ENCODE data around the gene GSTK1.

Gene GSTK1

GRCh38 chr7:143290293-143290692 is 27.1 kb downstream of the GSTK1 start:
- in situ Hi-C loops (cut with MboI; ENCODE audit: low sequenced_read_pairs) = no loop called here

GRCh38 chr7:143292876-143293275 is 29.6 kb downstream of the GSTK1 start:
- in situ Hi-C loops (cut with MboI; ENCODE audit: low sequenced_read_pairs) = no loop called here

- in situ Hi-C loops (cut with MboI; ENCODE audit: low sequenced_read_pairs) = no loop called here
Observed at GRCh38 chr7:143295870-143296269, 32.6 kb downstream of the GSTK1 start.

GRCh38 chr7:143296686-143297085 is 33.4 kb downstream of the GSTK1 start:
- in situ Hi-C loops (cut with MboI; ENCODE audit: low sequenced_read_pairs) = no loop called here

GRCh38 chr7:143299346-143299745 is 36.1 kb downstream of the GSTK1 start:
- in situ Hi-C loops (cut with MboI; ENCODE audit: low sequenced_read_pairs) = no loop called here

GRCh38 chr7:143299840-143300239 is 36.6 kb downstream of the GSTK1 start:
- in situ Hi-C loops (cut with MboI; ENCODE audit: low sequenced_read_pairs) = no loop called here

GRCh38 chr7:143300959-143301935 is 38.0 kb downstream of the GSTK1 start:
- in situ Hi-C loops (cut with MboI; ENCODE audit: low sequenced_read_pairs) = no loop called here

GRCh38 chr7:143303733-143304132 is 40.5 kb downstream of the GSTK1 start:
- in situ Hi-C loops (cut with MboI; ENCODE audit: low sequenced_read_pairs) = no loop called here

GRCh38 chr7:143304938-143305337 is 41.7 kb downstream of the GSTK1 start:
- in situ Hi-C loops (cut with MboI; ENCODE audit: low sequenced_read_pairs) = no loop called here

GRCh38 chr7:143305423-143306070 is 42.3 kb downstream of the GSTK1 start:
- in situ Hi-C loops (cut with MboI; ENCODE audit: low sequenced_read_pairs) = no loop called here

GRCh38 chr7:143308632-143309031 is 45.4 kb downstream of the GSTK1 start:
- in situ Hi-C loops (cut with MboI; ENCODE audit: low sequenced_read_pairs) = no loop called here

- in situ Hi-C loops (cut with MboI; ENCODE audit: low sequenced_read_pairs) = no loop called here
Observed at GRCh38 chr7:143314127-143314526, 50.9 kb downstream of the GSTK1 start.

- in situ Hi-C loops (cut with MboI; ENCODE audit: low sequenced_read_pairs) = no loop called here
Observed at GRCh38 chr7:143315776-143316175, 52.5 kb downstream of the GSTK1 start, which contains the start of gene CLCN1. Gene CLCN1, plus strand, starts transcription at chr7:143316111. Its CDS starts 102 bp downstream, at chr7:143316213.

- in situ Hi-C loops (cut with MboI; ENCODE audit: low sequenced_read_pairs) = no loop called here
Observed at GRCh38 chr7:143316492-143316891, 53.3 kb downstream of the GSTK1 start.

- in situ Hi-C loops (cut with MboI; ENCODE audit: low sequenced_read_pairs) = no loop called here
Observed at GRCh38 chr7:143318661-143319060, 55.4 kb downstream of the GSTK1 start.
